GM19438 (cell line): ENCODE data around the gene CDKN2B-AS1.

ENCODE experiments used
- ATAC-seq: cut with Tn5 transposase; IDR thresholded peaks from one replicate; pipeline ENCODE4 v1.9.1; 2021; ENCODE audit warnings: low read depth; ENCODE audit not compliant: unreplicated experiment

Gene CDKN2B-AS1

DNA sequence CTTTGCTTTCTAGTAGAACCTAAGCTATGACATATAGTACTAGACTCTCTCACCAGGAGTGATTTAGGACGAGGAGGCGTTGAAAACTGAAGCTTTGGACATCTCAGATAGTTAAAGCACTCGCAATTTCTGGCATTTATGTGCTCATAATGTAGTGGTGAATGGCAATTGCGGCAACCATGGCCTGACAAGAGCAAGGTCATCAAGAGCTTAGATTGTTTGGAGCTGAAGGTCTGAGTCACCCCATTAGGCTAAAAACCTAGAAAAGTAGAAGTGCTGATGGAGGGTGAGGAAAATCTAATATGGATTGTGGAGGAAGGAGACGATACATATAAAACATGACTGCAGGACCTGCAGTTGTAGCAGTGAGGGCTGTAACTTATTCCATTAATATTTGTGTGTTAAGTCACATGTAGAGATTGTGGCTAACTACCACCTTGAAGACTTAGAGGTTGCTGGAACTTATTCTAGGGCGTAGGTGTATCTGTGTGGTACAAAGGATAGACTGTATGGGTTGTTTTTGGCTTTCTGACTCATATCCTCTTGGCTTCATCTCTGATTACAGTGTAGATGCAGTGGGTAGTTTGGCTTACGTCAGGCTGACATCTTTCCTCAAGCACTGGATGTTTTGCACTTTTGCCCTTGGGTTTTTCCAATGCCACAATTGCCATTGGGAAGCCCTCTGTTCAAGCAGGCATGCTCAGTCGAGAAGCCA lies 153.4 kb downstream of the CDKN2B-AS1 start:
- ATAC-seq = no peak

DNA sequence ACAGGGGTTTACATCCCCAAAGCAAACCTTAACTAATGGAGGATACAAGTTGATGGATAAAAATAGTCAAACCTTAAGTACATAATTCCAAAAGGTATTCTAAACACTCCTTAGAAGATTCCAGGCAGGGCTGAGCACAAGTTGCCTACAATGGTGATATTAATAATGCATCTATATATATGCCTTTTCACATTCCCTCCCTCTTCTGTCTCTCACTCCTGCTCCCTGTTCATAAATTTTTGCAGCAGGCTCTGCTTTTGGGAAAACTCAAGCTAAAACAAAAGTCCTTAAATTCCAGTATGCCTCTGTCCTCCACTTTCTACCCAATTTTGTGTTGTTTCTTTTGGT lies 153.9 kb downstream of the CDKN2B-AS1 start:
- ATAC-seq = no peak

DNA sequence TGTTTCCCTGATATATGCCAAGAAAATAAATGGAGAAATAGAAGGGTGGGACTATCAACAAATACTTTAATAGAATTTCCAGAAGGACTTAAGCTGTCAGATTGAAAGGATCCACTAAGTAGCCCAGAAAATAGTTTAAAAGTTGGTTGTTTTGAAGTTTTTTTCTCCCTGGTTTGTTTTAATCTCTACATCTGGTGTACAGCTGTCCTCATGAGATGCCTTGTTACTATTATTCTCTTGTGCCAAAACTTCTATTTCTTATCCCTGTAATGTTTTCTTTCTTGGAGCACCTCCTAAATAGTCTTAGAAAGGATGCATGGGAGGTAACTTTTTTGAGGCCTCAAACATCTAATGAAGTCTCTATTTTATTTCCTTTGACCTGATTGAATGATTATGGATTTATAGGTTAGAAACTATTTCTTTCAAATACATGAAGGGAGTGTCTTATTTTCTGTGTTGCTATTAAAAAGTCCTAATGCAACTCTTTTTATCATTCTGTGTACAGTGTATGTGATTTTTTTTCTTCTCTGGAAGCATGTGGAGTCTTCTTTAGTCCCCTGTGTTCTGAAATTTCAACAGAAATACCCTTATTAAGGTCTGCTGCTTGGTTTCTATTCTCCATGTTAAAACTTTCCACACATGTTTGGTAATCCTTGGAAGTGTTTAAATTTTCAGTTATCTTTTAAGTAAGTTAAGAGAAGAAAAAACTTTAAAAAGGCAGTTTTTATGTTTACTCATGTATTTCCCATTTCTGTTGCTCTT lies 154.5 kb downstream of the CDKN2B-AS1 start:
- no peak for ATAC-seq

DNA sequence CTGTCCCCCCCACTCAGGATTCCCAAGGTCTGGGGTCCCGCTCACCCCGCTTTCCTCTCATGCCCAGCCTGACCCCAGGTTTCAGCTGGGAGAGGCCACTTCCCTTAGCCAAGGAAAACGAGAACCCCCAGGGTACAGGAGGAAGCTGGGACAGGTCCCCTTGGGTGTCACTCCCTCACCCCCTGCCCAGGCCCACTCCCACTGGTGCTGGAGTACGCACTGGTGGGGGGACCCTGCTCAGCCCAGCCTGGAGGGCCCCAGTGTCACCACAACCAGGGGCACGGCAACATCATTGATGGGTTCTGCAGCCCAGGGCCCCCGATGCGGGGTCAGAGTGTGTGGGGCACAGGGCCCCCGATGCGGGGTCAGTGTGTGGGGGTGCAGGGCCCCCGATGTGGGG lies 159.5 kb downstream of the CDKN2B-AS1 start:
- ATAC-seq = no peak

DNA sequence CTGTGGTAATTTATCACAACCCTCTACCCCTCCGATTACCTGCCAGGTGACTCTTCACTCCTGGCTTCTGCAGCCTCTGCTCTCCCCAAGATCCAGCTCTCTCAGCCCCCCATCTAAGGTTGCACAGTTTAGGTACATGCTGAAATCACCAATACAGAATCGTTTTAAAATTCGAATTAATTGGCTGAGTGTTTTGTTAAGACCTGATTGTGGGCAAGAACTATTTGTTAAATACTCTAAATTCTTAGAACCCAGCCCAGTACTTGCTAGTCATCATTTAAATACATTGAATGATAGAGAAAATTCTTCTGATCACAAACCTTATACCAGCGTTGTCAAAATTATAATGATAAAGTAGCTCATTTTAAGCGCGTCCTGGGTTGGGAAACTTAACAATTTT lies 162.0 kb downstream of the CDKN2B-AS1 start:
- ATAC-seq = no peak

DNA sequence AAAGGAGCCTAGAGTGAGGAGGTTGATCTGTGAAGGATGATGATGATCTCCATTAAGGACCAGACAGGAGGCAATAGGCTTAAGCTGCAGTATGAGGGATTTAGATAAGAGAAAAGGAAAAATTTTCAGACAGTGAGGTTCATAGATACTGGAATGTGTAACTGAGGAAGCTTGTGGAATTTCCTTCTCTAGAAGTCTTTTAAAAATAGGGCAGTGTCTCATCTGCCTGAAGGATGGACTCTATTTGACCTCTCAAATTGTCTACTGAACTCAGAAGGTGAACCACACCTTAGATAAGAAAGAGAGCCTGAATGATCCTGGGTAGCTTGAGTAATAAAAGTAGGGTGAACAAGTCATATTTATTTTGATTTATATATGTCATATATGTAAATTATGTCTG lies 162.7 kb downstream of the CDKN2B-AS1 start:
- no peak for ATAC-seq

DNA sequence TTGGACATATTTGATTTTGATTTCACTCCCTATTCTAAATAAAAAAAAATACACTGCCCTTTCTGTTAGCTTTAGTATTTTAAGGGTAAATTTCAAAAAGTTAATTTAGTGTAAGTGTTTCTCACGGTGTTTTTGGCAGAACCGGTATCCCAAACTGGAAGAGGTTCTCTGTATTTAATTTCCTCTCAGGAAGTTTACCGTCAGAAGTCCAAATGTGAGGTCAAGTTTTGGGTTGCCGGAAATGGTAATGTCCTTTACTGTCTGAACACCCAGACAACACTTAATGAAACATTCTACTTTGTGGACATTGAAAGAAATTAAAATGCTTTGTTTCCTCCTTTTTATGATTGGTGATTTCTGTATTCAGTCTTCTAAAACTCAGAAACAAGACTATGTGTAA lies 163.2 kb downstream of the CDKN2B-AS1 start:
- no peak for ATAC-seq

DNA sequence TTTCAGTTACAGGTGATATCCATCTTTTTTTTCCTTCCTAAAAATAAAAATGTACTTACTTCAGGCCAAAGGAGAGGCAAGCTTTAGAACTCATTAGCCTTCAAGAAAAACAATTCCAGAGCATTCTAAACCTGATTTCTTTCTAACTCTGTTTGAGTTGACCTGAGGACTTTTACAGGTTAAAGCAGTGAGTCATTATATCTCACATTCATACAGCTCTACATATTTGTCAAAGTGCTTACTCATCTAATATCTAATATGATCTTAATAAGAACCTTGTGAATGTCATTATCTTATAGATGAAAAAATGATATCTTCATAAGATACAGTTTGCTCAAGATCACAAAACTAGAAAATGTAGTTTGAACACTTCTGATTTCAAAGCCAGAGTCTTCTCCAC lies 163.7 kb downstream of the CDKN2B-AS1 start:
- ATAC-seq = no peak

DNA sequence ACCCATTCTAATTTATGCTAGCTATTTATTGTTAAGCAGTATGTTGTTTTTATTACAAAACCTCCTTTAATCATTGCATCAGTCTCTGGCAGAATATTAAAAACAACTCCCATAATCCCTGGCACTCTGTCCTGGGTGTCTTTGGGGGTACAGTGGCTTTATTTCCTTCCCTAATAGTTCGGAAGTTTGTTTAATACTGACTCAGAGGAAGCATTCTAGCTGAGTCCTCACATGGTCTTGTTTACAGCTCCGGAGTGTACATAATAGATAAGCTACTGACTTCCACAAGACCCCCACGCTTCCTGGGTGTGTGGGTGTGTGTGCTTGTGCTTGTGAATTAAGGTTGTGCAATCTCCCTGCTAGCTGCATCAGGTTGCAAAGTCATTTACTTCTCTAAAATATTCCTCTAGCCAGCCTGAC lies 164.3 kb downstream of the CDKN2B-AS1 start:
- ATAC-seq = no peak

DNA sequence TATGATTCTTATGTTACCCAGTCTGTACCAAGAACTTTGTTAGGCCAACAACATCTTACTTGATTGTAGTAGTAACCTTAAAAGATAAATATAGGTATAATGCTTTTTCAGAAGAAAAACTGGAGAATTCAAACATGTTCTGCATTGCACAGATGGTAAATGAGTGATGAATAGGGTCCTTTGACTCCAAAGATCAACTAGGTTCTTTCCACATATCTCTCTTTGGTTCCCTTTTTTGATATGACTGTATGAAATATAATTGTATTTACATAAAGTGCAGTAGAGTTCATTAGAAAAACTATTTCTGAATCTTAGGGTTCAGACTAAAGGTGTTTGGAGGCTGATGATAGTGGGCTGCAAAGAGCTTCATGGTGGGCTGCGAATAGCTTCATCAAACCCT lies 165.0 kb downstream of the CDKN2B-AS1 start:
- no peak for ATAC-seq

DNA sequence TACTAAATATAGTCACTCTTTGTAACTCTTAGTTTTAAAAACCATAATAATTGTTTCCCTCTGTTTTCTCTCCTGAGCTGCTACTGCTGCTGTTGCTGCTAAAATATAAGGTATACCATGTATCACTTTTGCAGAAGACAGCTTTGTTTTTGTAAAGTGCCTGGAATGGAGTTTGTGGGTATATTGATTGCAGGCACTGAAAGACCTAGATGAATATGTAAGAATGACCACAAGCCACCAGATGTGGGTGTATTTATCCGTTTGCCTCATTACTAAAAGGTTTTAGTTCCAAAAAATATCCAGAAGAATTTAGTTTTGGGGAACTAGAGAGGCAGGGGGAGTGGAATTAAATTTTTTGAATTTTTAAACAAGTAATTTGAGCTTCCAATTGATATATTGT lies 165.6 kb downstream of the CDKN2B-AS1 start:
- no peak for ATAC-seq

DNA sequence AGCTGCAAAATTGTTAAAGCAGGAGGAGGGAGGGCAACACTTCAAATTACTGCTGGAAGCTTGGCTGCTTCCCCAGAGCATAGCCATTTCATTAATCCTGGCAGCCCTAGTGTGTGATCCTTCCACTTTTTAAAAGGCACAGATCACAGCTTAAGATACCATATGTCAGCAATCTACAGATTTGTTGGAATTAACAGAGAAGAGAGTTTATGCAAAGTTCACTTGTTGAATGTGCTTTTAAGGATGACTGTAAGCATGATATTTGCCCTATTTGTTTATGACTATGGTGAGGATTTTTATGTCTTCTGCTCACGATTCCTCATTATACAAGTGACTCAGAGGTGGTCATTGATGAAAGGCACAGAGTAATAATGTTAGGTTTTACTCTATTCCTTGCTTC lies 170.6 kb downstream of the CDKN2B-AS1 start:
- no peak for ATAC-seq

DNA sequence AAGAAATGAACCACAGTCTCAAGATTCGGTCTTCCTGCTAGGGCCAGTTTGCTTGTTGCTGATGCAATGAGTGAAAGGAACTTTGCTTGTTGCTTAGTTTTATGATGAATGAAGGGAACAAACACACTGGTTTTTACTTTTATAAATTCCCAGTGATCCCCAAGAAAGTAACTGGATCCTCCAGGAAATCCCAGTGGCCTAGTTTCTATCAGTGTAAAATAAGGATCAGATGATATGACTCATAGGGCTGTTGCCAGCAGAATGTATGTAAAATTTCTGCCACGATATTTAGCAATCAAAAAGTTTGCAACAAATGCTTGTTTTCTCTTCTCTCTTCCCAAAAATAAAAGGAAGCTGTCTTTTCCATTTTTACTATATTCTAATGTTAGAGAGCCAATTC lies 174.7 kb downstream of the CDKN2B-AS1 start:
- ATAC-seq = no peak

DNA sequence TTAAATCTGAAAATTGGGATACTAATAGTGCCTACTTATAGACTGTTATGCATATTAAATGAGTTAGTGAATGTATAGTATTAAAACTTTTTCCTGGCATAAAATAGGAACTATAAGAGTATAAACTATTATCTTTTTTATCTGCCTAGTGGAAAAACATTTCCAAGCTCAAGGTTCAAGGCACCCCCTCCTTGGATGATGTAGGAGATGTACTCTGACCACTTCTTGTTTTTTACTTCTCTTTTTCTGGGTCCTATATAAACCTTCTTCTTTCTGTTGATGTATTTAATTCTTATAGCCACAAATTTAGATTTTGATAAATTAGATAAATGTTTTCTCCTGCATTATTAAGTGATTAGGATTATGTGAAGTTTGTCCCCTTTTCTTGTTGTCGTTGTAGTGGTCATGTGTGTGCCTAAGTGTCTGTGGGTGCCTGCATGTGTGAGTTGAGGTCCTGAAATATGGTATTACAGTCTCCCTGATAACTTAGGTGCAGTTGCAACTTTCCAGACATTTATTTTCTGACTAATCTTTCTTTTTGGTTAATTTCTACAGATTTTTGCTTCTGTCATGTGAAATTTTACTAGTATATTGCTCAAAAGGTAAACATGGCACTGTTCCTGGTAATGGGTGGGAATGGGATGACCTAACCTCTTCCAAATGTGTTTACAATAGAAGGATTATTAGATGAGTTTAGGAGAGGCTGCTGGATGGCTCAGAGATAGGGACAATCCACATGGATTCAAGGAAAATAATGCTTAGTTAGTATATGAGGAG lies 175.3 kb downstream of the CDKN2B-AS1 start:
- ATAC-seq = no peak
